Suppressor macrophage treated with lipopolysaccharide for 4 hours (primary cell): Measurements from ENCODE around the gene AHR.

Experiments used
- DNase-seq: peaks from one replicate; pipeline ENCODE4 v3.0.0-alpha.2; 2020

Gene AHR

DNA sequence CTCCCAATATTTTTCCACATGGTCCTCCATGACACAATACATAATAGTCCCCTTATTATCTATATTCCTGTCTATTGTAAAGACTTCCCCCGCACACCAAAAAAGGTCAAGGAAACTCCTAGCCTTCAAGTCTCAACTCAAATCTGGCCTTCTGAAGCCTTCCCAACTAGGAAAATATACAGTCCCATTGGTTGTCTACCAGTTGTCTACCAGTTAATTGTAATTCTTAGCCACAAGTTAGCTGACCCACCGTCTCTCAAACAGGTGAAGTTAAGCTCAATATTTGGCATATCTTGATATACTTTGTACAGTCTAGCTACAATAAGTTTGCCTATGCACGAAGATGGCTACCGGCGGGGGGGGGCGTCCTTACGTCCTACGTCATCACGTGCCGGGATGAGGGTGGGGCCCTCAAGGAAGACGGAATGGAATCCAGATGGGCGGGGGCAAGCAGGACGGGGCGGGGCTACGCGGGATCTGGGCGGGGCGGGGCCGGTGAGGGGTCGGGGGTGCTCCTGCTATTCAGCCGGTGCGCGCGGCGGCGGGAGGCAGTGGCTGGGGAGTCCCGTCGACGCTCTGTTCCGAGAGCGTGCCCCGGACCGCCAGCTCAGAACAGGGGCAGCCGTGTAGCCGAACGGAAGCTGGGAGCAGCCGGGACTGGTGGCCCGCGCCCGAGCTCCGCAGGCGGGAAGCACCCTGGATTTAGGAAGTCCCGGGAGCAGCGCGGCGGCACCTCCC lies at the start of gene AHR:
AHR (plus strand) TSS at position 551 of the 738 bp plus-strand sequence. CDS start 613 bp downstream, outside the sequence.
- DNase-seq = peak; percentile 96

DNA sequence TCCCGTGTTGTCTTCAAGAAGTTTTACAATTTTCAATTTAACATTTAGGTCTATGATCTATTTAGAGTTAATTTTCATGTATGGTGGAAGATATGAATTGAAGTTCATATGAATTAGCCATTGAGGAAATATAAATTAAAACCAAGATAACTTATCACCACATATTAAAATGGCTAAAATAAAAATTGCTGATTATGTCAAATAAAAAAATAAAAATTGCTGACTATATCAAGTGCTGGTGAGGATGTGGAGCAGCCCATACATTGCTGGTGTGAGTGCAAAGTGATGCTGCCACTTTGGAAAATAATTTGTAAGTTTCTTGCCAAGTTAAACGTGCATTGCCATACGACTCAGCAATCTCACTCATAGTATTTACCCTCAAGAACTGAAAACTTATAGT lies 44.6 kb upstream of the AHR start:
- DNase-seq = no peak

DNA sequence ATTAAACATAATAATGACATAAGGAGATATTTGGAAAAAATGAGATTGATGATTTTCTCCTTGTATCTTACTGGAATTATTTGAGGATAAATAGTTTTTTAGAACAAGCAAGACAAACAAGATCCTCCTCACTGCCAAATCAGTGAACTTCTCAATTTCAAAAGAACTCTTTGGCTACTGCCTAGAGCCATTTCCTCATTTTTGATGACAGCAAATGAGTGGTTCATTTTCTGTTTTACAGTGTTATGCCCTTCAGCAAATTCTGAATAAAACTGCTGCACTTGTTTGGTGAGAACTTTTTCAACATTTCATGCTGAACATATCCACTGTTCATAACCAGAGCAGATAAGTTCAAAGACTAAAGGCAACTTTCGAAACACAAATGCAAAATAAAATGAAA lies 42.5 kb upstream of the AHR start:
- peak; percentile 68 for DNase-seq

DNA sequence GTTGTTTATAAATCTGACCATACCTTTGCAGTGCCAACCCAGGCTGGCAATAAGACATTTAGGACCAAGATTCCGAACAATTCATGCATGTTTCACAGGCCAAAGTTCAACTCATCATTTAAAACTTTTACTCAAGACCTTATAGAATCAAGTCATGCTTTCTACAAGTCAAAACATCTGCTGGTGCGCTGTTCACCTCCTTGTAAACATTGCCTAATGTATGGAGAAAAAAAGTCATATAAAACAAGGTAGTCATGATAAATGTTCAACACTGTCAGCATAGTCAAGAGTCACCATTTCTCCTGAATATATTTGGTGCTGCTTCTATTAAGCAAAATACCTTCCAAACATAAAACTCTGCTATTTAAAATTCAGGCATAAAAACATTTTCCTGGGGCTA lies 42.1 kb upstream of the AHR start:
- DNase-seq = no peak

- DNase-seq = no peak
Observed at GRCh38 chr7:17266565-17266964, 31.9 kb upstream of the AHR start.

DNA sequence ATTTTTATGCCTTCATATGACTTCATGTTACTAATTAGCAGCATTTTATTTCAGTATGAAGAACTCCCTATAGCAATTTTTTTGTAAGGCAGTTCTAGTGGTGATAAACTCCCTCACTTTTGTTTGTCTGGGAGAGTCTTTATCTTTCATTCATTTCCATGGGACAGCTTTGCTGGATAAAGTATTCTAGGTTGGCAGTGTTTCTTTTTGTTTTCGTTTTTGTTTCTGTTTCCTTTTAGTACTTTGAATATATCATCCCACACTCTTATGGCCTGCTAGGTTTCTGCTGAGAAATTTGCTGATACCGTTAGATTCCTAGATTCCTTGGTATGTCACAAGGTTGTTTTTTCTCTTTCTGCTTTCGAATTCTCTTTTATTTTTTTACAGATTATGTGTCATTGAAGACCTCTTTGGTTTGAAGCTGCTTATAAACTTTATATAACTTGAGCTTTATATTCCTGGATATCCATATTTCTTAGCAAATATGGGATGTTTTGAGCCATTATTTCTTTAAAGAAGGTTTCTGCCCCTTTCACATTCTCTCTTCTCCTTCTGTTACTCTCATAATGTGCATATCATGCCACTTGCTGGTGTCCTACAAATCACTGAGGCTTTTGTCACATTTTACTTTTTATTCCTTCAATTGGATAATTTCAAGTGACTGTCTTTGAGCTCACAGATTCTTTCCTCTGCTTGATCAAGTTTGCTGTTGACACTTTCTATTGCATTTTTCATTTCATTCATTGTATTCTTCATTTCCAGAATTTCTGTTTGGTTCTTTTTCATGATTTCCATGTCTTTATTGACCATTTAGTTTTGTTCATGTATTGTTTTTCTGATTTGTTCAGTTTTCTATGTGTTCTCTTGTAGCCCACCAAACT lies 28.9 kb upstream of the AHR start:
- no peak for DNase-seq

DNA sequence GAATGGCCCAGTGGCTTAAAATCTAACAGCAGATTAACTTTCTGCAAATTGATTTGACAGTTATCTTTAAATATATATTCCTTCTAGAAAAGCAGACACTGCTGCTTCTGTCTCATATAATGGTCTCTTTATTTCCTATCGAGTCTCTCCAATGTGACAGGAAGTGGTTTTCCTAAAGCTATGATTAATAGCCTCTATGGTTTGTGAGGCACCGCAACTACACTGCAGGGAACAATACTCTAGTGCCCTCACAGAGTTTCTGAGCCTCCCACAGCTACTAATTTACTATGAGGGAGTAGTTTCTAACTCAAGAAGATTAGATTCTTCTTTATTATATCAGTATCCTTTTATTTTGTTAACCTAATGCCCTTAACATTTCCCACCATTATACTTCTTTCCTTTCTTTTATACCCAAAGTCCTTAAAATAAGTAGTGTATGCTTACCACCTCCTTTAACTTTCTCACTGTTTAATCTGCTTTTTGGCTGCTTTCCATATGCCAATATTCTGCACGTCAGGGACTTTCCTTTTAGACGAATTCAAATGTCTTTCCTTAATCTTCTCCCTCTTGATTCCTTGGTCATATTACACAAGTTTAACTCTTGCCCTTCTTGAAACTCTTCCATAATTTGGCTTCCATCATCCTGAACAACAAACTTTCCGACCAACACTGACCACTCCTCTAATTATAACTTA lies 23.8 kb upstream of the AHR start:
- DNase-seq = peak; percentile 37

DNA sequence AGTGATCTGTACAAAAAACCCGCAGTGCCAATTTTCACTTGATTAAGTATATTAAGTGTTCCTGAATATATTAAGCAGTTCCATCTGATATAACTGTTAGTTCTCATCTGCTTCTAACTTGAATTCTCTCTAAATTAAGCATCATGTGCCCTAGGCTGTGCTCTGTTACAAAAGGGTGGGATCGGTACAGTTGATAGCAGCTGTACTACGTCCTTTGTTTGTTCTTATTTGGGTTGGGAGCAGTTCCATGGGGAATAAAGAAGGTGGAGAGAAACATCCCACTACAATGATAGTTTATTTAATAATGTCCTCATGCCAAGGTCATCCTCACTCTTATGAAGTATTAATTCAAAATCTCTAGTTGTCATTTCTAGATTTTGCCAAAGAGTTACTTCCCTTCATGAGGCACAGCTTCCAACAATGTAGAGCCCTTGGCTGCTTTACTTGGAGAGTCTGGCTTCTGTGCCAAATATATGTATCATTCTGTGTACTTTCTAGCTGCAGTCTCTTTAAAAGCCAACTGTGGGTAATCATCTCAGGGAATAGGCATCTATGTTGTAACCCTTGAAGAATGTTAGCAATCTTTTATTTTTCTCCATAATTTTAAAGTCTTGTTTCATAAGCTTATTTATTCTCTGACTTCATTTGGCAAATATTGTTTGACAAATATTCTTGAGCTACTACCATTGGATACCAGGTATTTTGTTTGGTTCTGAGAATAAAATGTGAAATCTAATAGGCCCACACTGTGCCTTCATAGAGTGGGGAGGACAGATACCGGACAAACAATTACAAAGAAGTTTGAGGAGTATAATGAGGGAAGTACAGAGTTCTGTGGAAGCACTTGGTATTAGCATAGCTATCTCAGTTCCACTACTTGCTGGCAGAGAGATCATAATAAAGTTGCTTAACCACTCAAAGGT lies 22.4 kb upstream of the AHR start:
- no peak for DNase-seq

- DNase-seq = no peak
Observed at GRCh38 chr7:17279061-17279460, 19.4 kb upstream of the AHR start.

- no peak for DNase-seq
Observed at GRCh38 chr7:17289074-17289645, 9.3 kb upstream of the AHR start.

- DNase-seq = no peak
Observed at GRCh38 chr7:17292843-17293242, 5.6 kb upstream of the AHR start.

GRCh38 chr7:17293481-17293880 lies 5.0 kb upstream of the AHR start:
- no peak for DNase-seq

DNA sequence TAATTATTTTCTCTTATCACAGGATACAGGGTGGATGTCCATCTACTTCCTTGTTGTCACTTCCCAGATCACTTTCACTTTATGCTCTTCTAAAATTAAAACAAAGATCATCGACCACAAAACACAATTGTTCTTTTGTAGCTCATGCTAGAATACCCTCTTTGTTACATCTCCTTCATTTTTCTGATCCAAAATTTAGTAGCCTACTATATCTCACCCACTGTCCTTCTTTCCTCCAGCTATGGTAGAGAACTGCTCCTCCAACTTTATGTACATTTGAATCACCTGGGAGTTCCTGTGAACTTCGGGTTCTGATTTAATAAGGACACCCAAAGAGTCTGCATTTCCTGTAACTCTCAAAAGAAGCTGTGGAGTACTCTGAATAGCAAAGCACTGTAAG lies 1.2 kb upstream of the AHR start:
- no peak for DNase-seq

DNA sequence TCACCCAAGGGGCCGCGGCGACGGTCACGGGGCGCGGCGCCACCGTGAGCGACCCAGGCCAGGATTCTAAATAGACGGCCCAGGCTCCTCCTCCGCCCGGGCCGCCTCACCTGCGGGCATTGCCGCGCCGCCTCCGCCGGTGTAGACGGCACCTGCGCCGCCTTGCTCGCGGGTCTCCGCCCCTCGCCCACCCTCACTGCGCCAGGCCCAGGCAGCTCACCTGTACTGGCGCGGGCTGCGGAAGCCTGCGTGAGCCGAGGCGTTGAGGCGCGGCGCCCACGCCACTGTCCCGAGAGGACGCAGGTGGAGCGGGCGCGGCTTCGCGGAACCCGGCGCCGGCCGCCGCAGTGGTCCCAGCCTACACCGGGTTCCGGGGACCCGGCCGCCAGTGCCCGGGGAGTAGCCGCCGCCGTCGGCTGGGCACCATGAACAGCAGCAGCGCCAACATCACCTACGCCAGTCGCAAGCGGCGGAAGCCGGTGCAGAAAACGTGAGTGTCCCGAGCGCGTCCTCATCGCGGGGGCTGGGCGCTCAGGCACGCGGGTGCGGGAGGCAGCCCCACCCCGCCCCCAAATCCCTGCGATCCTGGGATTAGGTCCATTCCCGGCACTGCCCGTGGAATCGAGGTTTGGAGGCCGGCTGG lies 509 bp downstream of the AHR start:
- DNase-seq = peak; percentile 48

GRCh38 chr7:17299483-17299991 lies 1.1 kb downstream of the AHR start:
- DNase-seq = no peak

- DNase-seq = no peak
Observed at GRCh38 chr7:17300012-17300411, 1.6 kb downstream of the AHR start.

DNA sequence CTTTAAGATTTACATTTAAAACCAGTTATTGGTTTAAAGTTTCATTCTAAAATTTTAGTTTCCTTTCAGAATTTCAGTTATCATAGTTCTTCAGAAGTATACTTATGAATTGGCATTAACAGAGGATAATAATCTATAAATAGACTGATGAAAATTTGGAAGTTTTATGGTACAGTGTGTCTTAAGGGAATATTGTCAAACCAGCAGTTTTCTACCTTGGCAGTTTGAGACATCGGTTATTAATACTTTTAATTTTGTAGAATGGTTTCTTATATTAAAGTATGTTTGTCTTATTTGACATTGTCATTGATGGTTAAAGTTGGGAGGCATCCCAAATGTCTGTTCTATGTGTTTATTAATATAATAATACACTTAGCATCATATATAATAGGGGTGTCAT lies 2.0 kb downstream of the AHR start:
- no peak for DNase-seq

DNA sequence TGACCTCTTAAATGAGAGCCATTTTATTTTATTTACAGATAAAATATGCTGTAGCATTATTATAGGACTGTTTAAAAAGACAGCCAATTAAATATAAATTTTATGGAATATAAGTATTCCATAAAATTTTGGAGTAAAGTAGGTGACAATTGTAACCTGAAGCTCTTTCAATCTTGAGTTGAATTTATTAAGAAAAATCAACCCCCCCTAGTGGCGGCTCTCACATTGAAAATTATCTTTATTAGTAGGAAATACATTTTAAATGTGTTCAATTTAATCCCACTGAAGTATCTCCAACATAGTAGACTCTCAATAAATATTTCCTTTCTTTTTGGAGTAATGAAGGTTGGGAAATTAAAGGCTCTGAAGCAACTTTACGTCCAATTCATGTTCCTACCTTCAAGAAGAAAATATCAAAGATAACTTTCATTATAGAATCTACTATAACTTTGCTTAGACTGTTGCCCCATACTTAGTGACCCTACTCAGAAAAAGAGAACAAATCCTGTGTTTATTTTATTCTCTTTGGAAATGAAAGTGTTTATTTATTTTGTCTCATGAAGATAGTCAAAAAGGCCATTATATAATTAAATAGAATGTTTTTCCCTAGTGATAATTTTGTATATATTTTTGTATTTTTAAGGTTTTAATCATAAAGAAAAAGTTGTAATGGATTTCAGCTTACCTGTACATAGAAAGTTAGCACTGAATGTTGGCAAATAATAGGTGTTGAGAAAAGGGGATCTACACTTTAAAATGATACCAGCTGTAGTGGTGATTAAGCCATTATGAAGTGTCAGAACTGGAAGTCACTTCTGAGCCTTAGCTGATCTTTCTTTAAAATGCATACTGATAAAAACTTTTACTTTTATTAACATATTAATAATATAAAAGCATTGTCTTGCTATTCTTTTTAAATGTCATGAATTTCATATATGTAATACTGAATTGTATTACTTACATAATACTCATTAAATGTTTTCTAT lies 3.3 kb downstream of the AHR start:
- peak; percentile 71 for DNase-seq

GRCh38 chr7:17302575-17303142 lies 4.2 kb downstream of the AHR start:
- peak; percentile 55 for DNase-seq

GRCh38 chr7:17304926-17305325 lies 6.5 kb downstream of the AHR start:
- peak; percentile 84 for DNase-seq
